ENCODE results near the gene GNG7.
"Not testable (repeated sequence)": the region's sequence is repeated elsewhere in the genome, so short reads cannot be mapped to it uniquely, and the experiment has no call there.

Gene GNG7

GRCh38 chr19:2587001-2587719 lies 115.3 kb downstream of the GNG7 start:
- peaks cover 3% of the 10 kb centered on the region; the same call in 1 of the 2 replicates for H3K27me3 ChIP-seq (ENCODE audit: low read depth, low read length)
- no peak overlapping the region for H3K9ac ChIP-seq (ENCODE audit: low read length)
- H3K4me1 ChIP-seq (ENCODE audit: low read length) = no peaks in the 10 kb centered on the region
- TF ChIP-seq CTCF (IDR thresholded peaks at IDR 0.05; ENCODE audit: low read depth, low read length) (no peak), EZH2phosphoT487 (IDR thresholded peaks at IDR 0.05; ENCODE audit: low read depth) (no peak)
- H3K36me3 ChIP-seq (replicated peaks; ENCODE audit: low read depth, low read length) = no peaks in the 10 kb centered on the region
- no peak overlapping the region for H3K4me3 ChIP-seq (ENCODE audit: low read length)
- no peak overlapping the region for H3K27ac ChIP-seq (ENCODE audit: low read length)
- peaks cover 12% of the 10 kb centered on the region; the same call in 1 of the 2 replicates for H3K9me3 ChIP-seq (ENCODE audit: insufficient read depth, low read length)
- no peak overlapping the region for H2AFZ ChIP-seq (ENCODE audit: low read depth, low read length)
- H3K79me2 ChIP-seq (ENCODE audit: low read length) = no peaks in the 10 kb centered on the region
- H3K4me2 ChIP-seq (ENCODE audit: low read length) = no peak overlapping the region
- H4K20me1 ChIP-seq (ENCODE audit: insufficient read depth, low read length) = no peaks in the 10 kb centered on the region

- no peak overlapping the region for H3K4me3 ChIP-seq (ENCODE audit: low read length)
- H3K4me1 ChIP-seq (ENCODE audit: low read length) = no peaks in the 10 kb centered on the region
- no peak overlapping the region for H3K9ac ChIP-seq (ENCODE audit: low read length)
- peaks cover 14% of the 10 kb centered on the region; the same call in 1 of the 2 replicates for H3K9me3 ChIP-seq (ENCODE audit: insufficient read depth, low read length)
- peaks cover 3% of the 10 kb centered on the region for H3K36me3 ChIP-seq (replicated peaks; ENCODE audit: low read depth, low read length)
- no peak overlapping the region for H3K4me2 ChIP-seq (ENCODE audit: low read length)
- no peak for TF ChIP-seq CTCF (IDR thresholded peaks at IDR 0.05; ENCODE audit: low read depth, low read length)
- TF ChIP-seq EZH2phosphoT487 (IDR thresholded peaks at IDR 0.05; ENCODE audit: low read depth) = no peak
- H2AFZ ChIP-seq (ENCODE audit: low read depth, low read length) = no peak overlapping the region
- H3K27ac ChIP-seq (ENCODE audit: low read length) = no peak overlapping the region
- H4K20me1 ChIP-seq (ENCODE audit: insufficient read depth, low read length) = no peaks in the 10 kb centered on the region
- H3K79me2 ChIP-seq (ENCODE audit: low read length) = no peaks in the 10 kb centered on the region
- H3K27me3 ChIP-seq (ENCODE audit: low read depth, low read length) = peaks cover 3% of the 10 kb centered on the region; the same call in 1 of the 2 replicates
Observed at GRCh38 chr19:2586196-2586595, 116.3 kb downstream of the GNG7 start.

GRCh38 chr19:2584002-2584401 lies 118.5 kb downstream of the GNG7 start:
- H3K4me3 ChIP-seq (ENCODE audit: low read length) = no peak overlapping the region
- no peak overlapping the region for H3K27ac ChIP-seq (ENCODE audit: low read length)
- H4K20me1 ChIP-seq (ENCODE audit: insufficient read depth, low read length) = no peaks in the 10 kb centered on the region
- TF ChIP-seq CTCF (IDR thresholded peaks at IDR 0.05; ENCODE audit: low read depth, low read length) (no peak), EZH2phosphoT487 (IDR thresholded peaks at IDR 0.05; ENCODE audit: low read depth) (no peak)
- no peak overlapping the region for H2AFZ ChIP-seq (ENCODE audit: low read depth, low read length)
- no peak overlapping the region for H3K4me2 ChIP-seq (ENCODE audit: low read length)
- peaks cover 14% of the 10 kb centered on the region; the same call in 1 of the 2 replicates for H3K9me3 ChIP-seq (ENCODE audit: insufficient read depth, low read length)
- H3K79me2 ChIP-seq (ENCODE audit: low read length) = no peaks in the 10 kb centered on the region
- no peak overlapping the region for H3K9ac ChIP-seq (ENCODE audit: low read length)
- peaks cover 3% of the 10 kb centered on the region; the same call in 1 of the 2 replicates for H3K27me3 ChIP-seq (ENCODE audit: low read depth, low read length)
- peaks cover 3% of the 10 kb centered on the region for H3K36me3 ChIP-seq (replicated peaks; ENCODE audit: low read depth, low read length)
- H3K4me1 ChIP-seq (ENCODE audit: low read length) = no peaks in the 10 kb centered on the region

GRCh38 chr19:2582984-2583956 lies 119.2 kb downstream of the GNG7 start:
- TF ChIP-seq EZH2phosphoT487 (IDR thresholded peaks at IDR 0.05; ENCODE audit: low read depth) = no peak
- TF ChIP-seq CTCF (IDR thresholded peaks at IDR 0.05; ENCODE audit: low read depth, low read length) = no peak
- Histone ChIP-seq H3K9ac (ENCODE audit: low read length) (no peak overlapping the region), H3K9me3 (ENCODE audit: insufficient read depth, low read length) (peaks cover 14% of the 10 kb centered on the region; the same call in 1 of the 2 replicates), H3K27ac (ENCODE audit: low read length) (no peak overlapping the region), H3K27me3 (ENCODE audit: low read depth, low read length) (peaks cover 3% of the 10 kb centered on the region; the same call in 1 of the 2 replicates), H2AFZ (ENCODE audit: low read depth, low read length) (no peak overlapping the region), H4K20me1 (ENCODE audit: insufficient read depth, low read length) (no peaks in the 10 kb centered on the region), H3K4me1 (ENCODE audit: low read length) (no peaks in the 10 kb centered on the region), H3K4me3 (ENCODE audit: low read length) (no peak overlapping the region), H3K36me3 (replicated peaks; ENCODE audit: low read depth, low read length) (peaks cover 3% of the 10 kb centered on the region), H3K79me2 (ENCODE audit: low read length) (no peaks in the 10 kb centered on the region), H3K4me2 (ENCODE audit: low read length) (no peak overlapping the region)

- H3K9ac ChIP-seq (ENCODE audit: low read length); H3K27ac ChIP-seq (ENCODE audit: low read length); H2AFZ ChIP-seq (ENCODE audit: low read depth, low read length); H3K4me3 ChIP-seq (ENCODE audit: low read length); H4K20me1 ChIP-seq (ENCODE audit: insufficient read depth, low read length); H3K36me3 ChIP-seq (replicated peaks; ENCODE audit: low read depth, low read length); H3K27me3 ChIP-seq (ENCODE audit: low read depth, low read length); H3K79me2 ChIP-seq (ENCODE audit: low read length); H3K4me2 ChIP-seq (ENCODE audit: low read length); H3K4me1 ChIP-seq (ENCODE audit: low read length): not testable (repeated sequence)
- peaks cover 14% of the 10 kb centered on the region; the same call in 1 of the 2 replicates for H3K9me3 ChIP-seq (ENCODE audit: insufficient read depth, low read length)
Observed at GRCh38 chr19:2580396-2580795, 122.1 kb downstream of the GNG7 start.
